ENCODE data around the gene TOR1A. TPM values are rescaled to one million over a fixed set of nuclear protein-coding genes. Genes with fewer than 3 reads are reported as not detected.
A peak's percentile ranks its signal among the peaks of the same experiment; 100 is the strongest.
"Not testable (repeated sequence)": the region's sequence is repeated elsewhere in the genome, so short reads cannot be mapped to it uniquely, and the experiment has no call there.

Gene TOR1A
- total RNA-seq, 3 donors from 2014 or later = 30.8 to 35.8 (median 35.2) TPM

GRCh38 chr9:129802833-129803675, 20.9 kb downstream of the TOR1A start, which contains the start of gene TOR1B:
Gene TOR1B (plus strand): TSS chr9:129803184. CDS start chr9:129803213, 29 bp downstream.
- Histone ChIP-seq H3K9me3 (no peaks in the 10 kb centered on the region), H3K4me1 (ENCODE audit: low read depth) (peaks cover 19% of the 10 kb centered on the region), H3K36me3 (ENCODE audit: low read depth) (no peaks in the 10 kb centered on the region), H3K4me3 (peak within 1 kb of the TSS; percentile 70)
- ATAC-seq (peak; percentile 95), DNase-seq (peak; percentile 96 to 97 (median 97))
- intact Hi-C loops (cut with DNase I, micrococcal nuclease) = no loop called here
- no peak for TF ChIP-seq CTCF (IDR thresholded peaks at IDR 0.05)

GRCh38 chr9:129801504-129801903, 22.4 kb downstream of the TOR1A start:
- Histone ChIP-seq H3K36me3 (ENCODE audit: low read depth) (no peaks in the 10 kb centered on the region), H3K4me3 (no peak overlapping the region), H3K9me3 (no peaks in the 10 kb centered on the region), H3K4me1 (ENCODE audit: low read depth) (peaks cover 17% of the 10 kb centered on the region)
- intact Hi-C loops (cut with DNase I, micrococcal nuclease) = no loop called here
- ATAC-seq (no peak), DNase-seq (no peak)
- TF ChIP-seq CTCF (IDR thresholded peaks at IDR 0.05) = no peak

GRCh38 chr9:129798973-129799372, 25.0 kb downstream of the TOR1A start:
- H3K4me1 ChIP-seq (ENCODE audit: low read depth) = peaks cover 3% of the 10 kb centered on the region
- no peaks in the 10 kb centered on the region for H3K9me3 ChIP-seq
- no peak overlapping the region for H3K4me3 ChIP-seq
- intact Hi-C loops (cut with DNase I, micrococcal nuclease) = loop anchor here in 1 of 2 donors (10.0 kb wide), 1 partner anchor 144 kb away; no protein-coding TSS in a partner anchor
- no peak for DNase-seq
- no peaks in the 10 kb centered on the region for H3K36me3 ChIP-seq (ENCODE audit: low read depth)
- TF ChIP-seq CTCF (IDR thresholded peaks at IDR 0.05) = no peak
- no peak for ATAC-seq

- H3K36me3 ChIP-seq (ENCODE audit: low read depth); H3K9me3 ChIP-seq; DNase-seq; H3K4me1 ChIP-seq (ENCODE audit: low read depth); H3K4me3 ChIP-seq; ATAC-seq: not testable (repeated sequence)
- intact Hi-C loops (cut with DNase I, micrococcal nuclease) = loop anchor here in 1 of 2 donors (10.0 kb wide), 1 partner anchor 141 kb away; no protein-coding TSS in a partner anchor
Observed at GRCh38 chr9:129796029-129796428, 27.9 kb downstream of the TOR1A start.

DNA sequence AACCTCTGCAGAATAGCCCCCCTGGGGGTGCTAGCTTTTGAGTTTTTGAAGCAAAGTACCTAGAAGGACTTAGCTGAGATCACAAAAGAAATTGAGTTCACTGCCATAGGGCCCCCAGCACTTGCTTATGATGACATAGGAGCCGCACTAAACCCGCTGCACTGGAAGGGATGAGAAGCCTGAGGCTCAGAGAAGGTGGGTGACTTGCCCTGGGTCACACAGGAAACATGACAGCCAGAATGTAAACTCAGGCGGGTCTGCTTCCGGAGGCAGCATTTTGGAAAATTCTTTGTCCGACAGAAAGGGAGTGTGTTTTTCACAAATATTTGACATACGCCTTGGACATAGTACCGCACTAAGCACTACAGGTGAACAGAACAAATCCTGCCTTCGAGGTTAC, 29.4 kb downstream of the TOR1A start:
- Histone ChIP-seq H3K36me3 (ENCODE audit: low read depth) (no peaks in the 10 kb centered on the region), H3K4me1 (ENCODE audit: low read depth) (peaks cover 4% of the 10 kb centered on the region), H3K9me3 (no peaks in the 10 kb centered on the region), H3K4me3 (no peak overlapping the region)
- no peak for TF ChIP-seq CTCF (IDR thresholded peaks at IDR 0.05)
- intact Hi-C loops (cut with DNase I, micrococcal nuclease) = loop anchor here in 1 of 2 donors (10.0 kb wide), 1 partner anchor 140 kb away; no protein-coding TSS in a partner anchor
- DNase-seq (no peak), ATAC-seq (no peak)

GRCh38 chr9:129786481-129786880, 37.5 kb downstream of the TOR1A start:
- ATAC-seq (no peak), DNase-seq (no peak)
- Histone ChIP-seq H3K9me3 (no peaks in the 10 kb centered on the region), H3K36me3 (ENCODE audit: low read depth) (no peaks in the 10 kb centered on the region), H3K4me1 (ENCODE audit: low read depth) (peaks cover 4% of the 10 kb centered on the region), H3K4me3 (no peak overlapping the region)
- intact Hi-C loops (cut with DNase I, micrococcal nuclease) = loop anchor here (5.0 kb wide), 2 partner anchors 44 to 49 kb away; no protein-coding TSS in a partner anchor
- no peak for TF ChIP-seq CTCF (IDR thresholded peaks at IDR 0.05)
